ENCODE measurements around the gene KLHL10. TPM values are rescaled to one million over a fixed set of nuclear protein-coding genes. Genes with fewer than 3 reads are reported as not detected.

Gene KLHL10
- total and polyA plus RNA-seq, 2 of the 13 experiments (the other 11 are each of a cell fraction or from before 2014, with no cell fraction given) = 0.04 to 0.08 TPM

DNA sequence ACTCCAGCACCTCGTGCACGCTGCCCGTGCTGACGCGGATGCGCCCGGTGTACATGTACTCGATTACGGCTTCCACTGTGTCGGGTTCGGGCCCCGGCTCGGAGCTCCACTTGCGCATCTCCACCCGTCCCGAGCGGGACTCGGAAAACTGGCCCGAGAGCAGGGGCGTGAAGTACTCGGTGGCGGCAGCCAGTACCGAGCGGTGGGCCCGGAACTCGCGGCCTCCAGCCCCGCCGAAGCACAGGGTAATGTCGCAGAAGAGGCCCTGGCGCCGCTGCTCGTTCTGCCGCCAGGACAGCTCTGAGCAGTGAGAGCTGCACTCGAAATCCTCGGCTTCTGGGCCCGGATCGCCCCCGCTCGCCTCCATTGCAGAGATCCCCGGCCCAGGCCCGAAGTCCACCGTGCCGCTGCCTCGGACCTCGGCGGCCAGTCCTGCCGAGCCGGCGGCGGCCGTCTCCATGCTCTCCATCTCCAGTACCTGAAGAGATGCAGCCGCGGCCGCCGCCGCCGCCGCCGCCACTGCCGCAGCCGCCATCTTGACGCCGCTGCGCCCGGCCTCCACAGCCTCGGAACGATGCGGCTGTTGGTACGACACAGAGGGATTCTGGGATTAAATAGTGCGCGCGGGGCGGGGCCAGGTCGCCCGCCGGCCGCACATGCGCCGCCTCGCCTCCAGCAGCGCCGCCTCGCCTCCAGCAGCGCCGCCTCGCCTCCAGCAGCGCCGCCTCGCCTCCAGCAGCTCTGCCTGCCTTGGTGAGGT lies 27.4 kb downstream of the KLHL10 start, which contains the start of gene KLHL11 (continued):
- TF ChIP-seq, protein P1, sequence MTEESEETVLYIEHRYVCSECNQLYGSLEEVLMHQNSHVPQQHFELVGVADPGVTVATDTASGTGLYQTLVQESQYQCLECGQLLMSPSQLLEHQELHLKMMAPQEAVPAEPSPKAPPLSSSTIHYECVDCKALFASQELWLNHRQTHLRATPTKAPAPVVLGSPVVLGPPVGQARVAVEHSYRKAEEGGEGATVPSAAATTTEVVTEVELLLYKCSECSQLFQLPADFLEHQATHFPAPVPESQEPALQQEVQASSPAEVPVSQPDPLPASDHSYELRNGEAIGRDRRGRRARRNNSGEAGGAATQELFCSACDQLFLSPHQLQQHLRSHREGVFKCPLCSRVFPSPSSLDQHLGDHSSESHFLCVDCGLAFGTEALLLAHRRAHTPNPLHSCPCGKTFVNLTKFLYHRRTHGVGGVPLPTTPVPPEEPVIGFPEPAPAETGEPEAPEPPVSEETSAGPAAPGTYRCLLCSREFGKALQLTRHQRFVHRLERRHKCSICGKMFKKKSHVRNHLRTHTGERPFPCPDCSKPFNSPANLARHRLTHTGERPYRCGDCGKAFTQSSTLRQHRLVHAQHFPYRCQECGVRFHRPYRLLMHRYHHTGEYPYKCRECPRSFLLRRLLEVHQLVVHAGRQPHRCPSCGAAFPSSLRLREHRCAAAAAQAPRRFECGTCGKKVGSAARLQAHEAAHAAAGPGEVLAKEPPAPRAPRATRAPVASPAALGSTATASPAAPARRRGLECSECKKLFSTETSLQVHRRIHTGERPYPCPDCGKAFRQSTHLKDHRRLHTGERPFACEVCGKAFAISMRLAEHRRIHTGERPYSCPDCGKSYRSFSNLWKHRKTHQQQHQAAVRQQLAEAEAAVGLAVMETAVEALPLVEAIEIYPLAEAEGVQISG (CRISPR knock-in tag; IDR thresholded peaks at IDR 0.05) = peak; percentile 90
- TF ChIP-seq ZFY (CRISPR knock-in tag; IDR thresholded peaks at IDR 0.05) (peak; percentile 97), ZBTB8A (CRISPR knock-in tag; IDR thresholded peaks at IDR 0.05; ENCODE audit: borderline replicate concordance, low read depth) (peak; percentile 76; the same call in 1 of the 2 replicates), ZNF549 (CRISPR knock-in tag; IDR thresholded peaks at IDR 0.05) (no peak; the same call in 1 of the 2 replicates), DNMT3B (CRISPR knock-in tag; conservative IDR thresholded peaks at IDR 0.05) (no peak), ZNF614 (CRISPR knock-in tag; IDR thresholded peaks at IDR 0.05; ENCODE audit: borderline replicate concordance) (peak; percentile 48; the same call in 1 of the 2 replicates), ZNF263 (CRISPR knock-in tag; IDR thresholded peaks at IDR 0.05) (no peak), THYN1 (CRISPR knock-in tag; IDR thresholded peaks at IDR 0.05; ENCODE audit: borderline replicate concordance, low read depth) (no peak; the same call in 1 of the 2 replicates), PCBP2 (optimal IDR thresholded peaks at IDR 0.05; ENCODE audit: low read depth, low read length, poor library complexity, severe bottlenecking) (no peak), MATR3 (CRISPR knock-in tag; IDR thresholded peaks at IDR 0.05) (no peak), MED13 (CRISPR knock-in tag; IDR thresholded peaks at IDR 0.05) (no peak), NCOA2 (CRISPR knock-in tag; IDR thresholded peaks at IDR 0.05) (no peak), MED8 (CRISPR knock-in tag; IDR thresholded peaks at IDR 0.05; ENCODE audit: insufficient replicate concordance) (peak; percentile 82), SMAD1 (CRISPR knock-in tag; IDR thresholded peaks at IDR 0.05; ENCODE audit: borderline replicate concordance, low read depth) (0 out of 2 replicates have a peak, but pooled peaks have one; percentile 19), CBX5 (CRISPR knock-in tag; IDR thresholded peaks at IDR 0.05; ENCODE audit: borderline replicate concordance) (peak; percentile 18; the same call in 1 of the 2 replicates), ZSCAN29 (CRISPR knock-in tag; conservative IDR thresholded peaks at IDR 0.05) (peak; percentile 65; the same call in 1 of the 2 replicates), PAWR (CRISPR knock-in tag; IDR thresholded peaks at IDR 0.05; ENCODE audit: borderline replicate concordance) (0 out of 2 replicates have a peak, but pooled peaks have one; percentile 25), ZNF616 (CRISPR knock-in tag; IDR thresholded peaks at IDR 0.05; ENCODE audit: low read depth) (peak; percentile 74; the same call in 1 of the 2 replicates), SKI (IDR thresholded peaks at IDR 0.05; ENCODE audit: partially characterized antibody) (no peak), ZNF160 (CRISPR knock-in tag; IDR thresholded peaks at IDR 0.05) (peak; percentile 82; the same call in 1 of the 2 replicates), TBX2 (CRISPR knock-in tag; IDR thresholded peaks at IDR 0.05; ENCODE audit: borderline replicate concordance) (no peak; the same call in none of the 2 replicates), HDAC1 (CRISPR knock-in tag; IDR thresholded peaks at IDR 0.05) (peak; percentile 22; the same call in 1 of the 2 replicates), ZFP37 (CRISPR knock-in tag; IDR thresholded peaks at IDR 0.05; ENCODE audit: borderline replicate concordance) (no peak)
- TF ChIP-seq, protein P2, sequence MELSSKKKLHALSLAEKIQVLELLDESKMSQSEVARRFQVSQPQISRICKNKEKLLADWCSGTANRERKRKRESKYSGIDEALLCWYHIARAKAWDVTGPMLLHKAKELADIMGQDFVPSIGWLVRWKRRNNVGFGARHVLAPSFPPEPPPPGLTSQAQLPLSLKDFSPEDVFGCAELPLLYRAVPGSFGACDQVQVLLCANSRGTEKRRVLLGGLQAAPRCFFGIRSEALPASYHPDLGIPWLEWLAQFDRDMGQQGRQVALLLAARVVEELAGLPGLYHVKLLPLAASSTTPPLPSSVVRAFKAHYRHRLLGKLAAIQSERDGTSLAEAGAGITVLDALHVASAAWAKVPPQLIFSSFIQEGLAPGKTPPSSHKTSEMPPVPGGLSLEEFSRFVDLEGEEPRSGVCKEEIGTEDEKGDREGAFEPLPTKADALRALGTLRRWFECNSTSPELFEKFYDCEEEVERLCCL (CRISPR knock-in tag; IDR thresholded peaks at IDR 0.05; ENCODE audit: borderline replicate concordance) = no peak; the same call in 1 of the 2 replicates
- TF ChIP-seq, protein P3, sequence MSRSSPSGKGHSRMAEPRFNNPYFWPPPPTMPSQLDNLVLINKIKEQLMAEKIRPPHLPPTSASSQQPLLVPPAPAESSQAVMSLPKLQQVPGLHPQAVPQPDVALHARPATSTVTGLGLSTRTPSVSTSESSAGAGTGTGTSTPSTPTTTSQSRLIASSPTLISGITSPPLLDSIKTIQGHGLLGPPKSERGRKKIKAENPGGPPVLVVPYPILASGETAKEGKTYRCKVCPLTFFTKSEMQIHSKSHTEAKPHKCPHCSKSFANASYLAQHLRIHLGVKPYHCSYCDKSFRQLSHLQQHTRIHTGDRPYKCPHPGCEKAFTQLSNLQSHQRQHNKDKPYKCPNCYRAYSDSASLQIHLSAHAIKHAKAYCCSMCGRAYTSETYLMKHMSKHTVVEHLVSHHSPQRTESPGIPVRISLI (CRISPR knock-in tag; IDR thresholded peaks at IDR 0.05; ENCODE audit: borderline replicate concordance) = peak; percentile 47; the same call in 1 of the 2 replicates
